ENCODE data around the gene COX4I2. TPM values are rescaled to one million over a fixed set of nuclear protein-coding genes. Genes with fewer than 3 reads are reported as not detected.

COX4I2 gene
- total and polyA plus RNA-seq, 2 of the 4 experiments (the other 2 are of a cell fraction) = not detected

GRCh38 chr20:31678389-31679356 lies 41.0 kb downstream of the COX4I2 start (continued):
- TF ChIP-seq RFX5 (IDR thresholded peaks at IDR 0.05; ENCODE audit: low read depth, low read length) (no peak), RCOR1 (IDR thresholded peaks at IDR 0.05; ENCODE audit: insufficient replicate concordance, low read length) (no peak), RAD21 (IDR thresholded peaks at IDR 0.05; ENCODE audit: low read length) (no peak)
